Sigmoid colon (tissue), 7 donors: ENCODE measurements around the gene ELFN1. TPM values are rescaled to one million over a fixed set of nuclear protein-coding genes. Genes with fewer than 3 reads are reported as not detected.

Source experiments
- DNase-seq: peaks from one replicate; pipeline ENCODE4 v3.0.0-alpha.2; 2019
- H3K27ac ChIP-seq, 4 donors: fragments of 200-600 bp; sonication (generic); one replicate each; pipeline ENCODE4 v1.5.1; 2016 to 2019; ENCODE audit warnings: mild to moderate bottlenecking in 1 of 4
- H3K27me3 ChIP-seq, 3 donors: fragments of 200-600 bp; sonication (generic); one replicate each; pipeline ENCODE4 v1.5.1; 2019; ENCODE audit warnings: mild to moderate bottlenecking in 1 of 3
- H3K36me3 ChIP-seq, 4 donors: fragments of 200-600 bp; sonication (generic); one replicate each; pipeline ENCODE4 v1.5.1; 2016 to 2019
- H3K4me1 ChIP-seq, 4 donors: fragments of 200-600 bp; sonication (generic); one replicate each; pipeline ENCODE4 v1.5.1; 2017 to 2019
- H3K4me3 ChIP-seq, 4 donors: fragments of 200-600 bp; sonication (generic); one replicate each; pipeline ENCODE4 v1.5.1; 2017 to 2019; ENCODE audit warnings: mild to moderate bottlenecking in 2 of 4, moderate library complexity in 1 of 4
- H3K9me3 ChIP-seq, 4 donors: fragments of 200-600 bp in 3 of 4; sonication (generic) in 3 of 4; one replicate each; pipeline versions ENCODE4 v1.5.1 to v1.6.1; 2013 to 2019
- EP300 ChIP-seq, 4 donors: sonication (generic); formaldehyde crosslinking; IDR thresholded peaks; one replicate each; pipeline ENCODE4 v1.6.1; 2017; ENCODE audit warnings: antibody characterized with exemption in 4 of 4
- POLR2A ChIP-seq, 2 donors: fragments of 450-650 bp; IDR thresholded peaks; one replicate each; pipeline ENCODE4 v1.6.1; 2016; ENCODE audit warnings: antibody characterized with exemption in 2 of 2, mild to moderate bottlenecking in 2 of 2, moderate library complexity in 2 of 2
- POLR2AphosphoS5 ChIP-seq, 4 donors: sonication (generic); formaldehyde crosslinking; IDR thresholded peaks; one replicate each; pipeline ENCODE4 v1.6.1; 2017; ENCODE audit warnings: antibody characterized with exemption in 4 of 4
- WGBS, 2 donors: extraction: QIAGEN DNeasy Blood & Tissue Kit; methylation state at CpG; one replicate each; pipeline ENCODE4 v1.1.7; 2013; 5-methylcytosine and 5-hydroxymethylcytosine counted together
- intact Hi-C: fragments of 100-400 bp; cut with DNase I; formaldehyde crosslinking; loops from one replicate; pipeline ENCODE4 v1.15.1; 2023
- polyA plus RNA-seq, 3 donors: library from polyadenylated mRNA; stranded (reverse); fragments of 200-250 nt; gene quantifications; one replicate each; pipeline ENCODE4 v1.2.3, GENCODE V29; 2013
- total RNA-seq, 4 donors: library from RNA; depleted of rRNA; stranded (reverse); fragments of >200 nt; gene quantifications; one replicate each; pipeline ENCODE4 v1.1.0, GENCODE V29; 2016
- TF ChIP-seq, protein P1 (sequence below), 4 experiments: fragments of 450-650 bp in 3 of 4; fragments of 200-600 bp in 1 of 4; IDR thresholded peaks; one replicate each; pipeline ENCODE4 v1.5.1; 2016 to 2019; ENCODE audit warnings: antibody characterized with exemption in 4 of 4, mild to moderate bottlenecking in 3 of 4, moderate library complexity in 2 of 4
- donor health status: healthy with polysubstance abuse.
- donor health status: Bipolar disorder and iron deficiency.
- donor health status: healthy.

Gene ELFN1
- total RNA-seq, result under 1 TPM; 0.33 to 0.55 (median 0.45) TPM
- polyA plus RNA-seq, result under 1 TPM in 1 of 3 donors, not detected in 2; 0.83 TPM

DNA sequence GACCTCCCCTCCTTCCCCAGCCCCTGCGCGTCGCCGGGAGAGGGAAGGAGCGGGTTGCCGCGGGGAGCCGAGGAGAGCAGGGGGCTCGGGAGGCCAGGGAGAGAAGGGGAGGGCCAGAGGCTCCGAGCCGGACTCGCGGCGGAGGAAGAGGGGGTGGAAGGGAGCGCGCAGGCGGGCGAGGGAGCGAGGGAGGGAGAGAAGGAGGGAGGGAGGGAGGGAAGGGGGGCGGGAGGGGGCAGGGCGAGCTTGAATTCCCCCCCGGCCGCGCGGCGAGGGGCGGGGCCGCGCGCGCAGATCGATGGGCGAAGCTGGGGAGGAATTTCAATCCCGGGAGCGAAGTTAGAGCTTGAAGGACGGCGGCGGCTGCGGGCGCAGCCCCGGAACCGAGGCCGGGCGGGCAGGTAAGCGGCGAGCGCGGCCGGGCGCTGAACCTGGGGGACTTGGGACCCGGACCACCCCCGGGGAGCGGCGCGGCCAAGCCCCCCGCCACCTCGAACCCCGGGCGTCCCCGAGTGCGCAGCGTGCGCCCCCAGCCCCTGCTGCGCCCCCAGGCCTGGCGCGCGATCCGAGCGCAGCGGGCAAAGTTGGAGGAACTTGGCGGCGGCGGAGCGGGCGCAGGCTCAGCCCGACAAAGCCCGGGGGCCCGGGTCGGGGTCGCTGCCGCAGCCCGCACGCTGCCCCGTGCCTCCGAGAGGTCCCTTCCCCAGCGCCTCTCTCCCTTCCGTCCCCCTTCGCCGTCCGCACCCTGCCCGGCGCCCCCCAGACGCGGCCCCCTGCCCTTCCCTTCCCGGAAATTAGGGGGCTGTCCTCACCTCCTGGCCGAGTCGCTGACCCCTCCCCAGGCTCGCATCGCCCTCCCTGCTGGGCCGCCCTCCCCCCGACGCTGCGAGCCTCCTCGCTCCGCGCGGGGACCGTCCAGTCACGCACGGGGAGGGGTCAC, at the start of gene ELFN1:
Gene ELFN1, plus strand, starts transcription at position 324 of the 940 bp plus-strand sequence. CDS start 74,320 bp downstream, outside the sequence.
- Histone ChIP-seq H3K27me3 (peaks cover 64 to 98% (median 98%) of the 10 kb centered on the region in 3 donors), H3K27ac (no peak within 1 kb of the TSS), H3K9me3 (no peaks in the 10 kb centered on the region), H3K36me3 (no peaks in the 10 kb centered on the region), H3K4me3 (peak within 1 kb of the TSS in 3 of 4 donors; percentile 12 to 35 (median 31)), H3K4me1 (peaks cover 0 to 46% (median 44%) of the 10 kb centered on the region in 4 donors)
- intact Hi-C loops, result loop anchor here (5.0 kb wide), 1 partner anchor 677 kb away; no protein-coding TSS in a partner anchor
- peak; percentile 40 for DNase-seq
- 1 to 3% methylated on average over 109 to 110 of the region's 110 CpGs for WGBS, 2 donors
- TF ChIP-seq, protein P1, sequence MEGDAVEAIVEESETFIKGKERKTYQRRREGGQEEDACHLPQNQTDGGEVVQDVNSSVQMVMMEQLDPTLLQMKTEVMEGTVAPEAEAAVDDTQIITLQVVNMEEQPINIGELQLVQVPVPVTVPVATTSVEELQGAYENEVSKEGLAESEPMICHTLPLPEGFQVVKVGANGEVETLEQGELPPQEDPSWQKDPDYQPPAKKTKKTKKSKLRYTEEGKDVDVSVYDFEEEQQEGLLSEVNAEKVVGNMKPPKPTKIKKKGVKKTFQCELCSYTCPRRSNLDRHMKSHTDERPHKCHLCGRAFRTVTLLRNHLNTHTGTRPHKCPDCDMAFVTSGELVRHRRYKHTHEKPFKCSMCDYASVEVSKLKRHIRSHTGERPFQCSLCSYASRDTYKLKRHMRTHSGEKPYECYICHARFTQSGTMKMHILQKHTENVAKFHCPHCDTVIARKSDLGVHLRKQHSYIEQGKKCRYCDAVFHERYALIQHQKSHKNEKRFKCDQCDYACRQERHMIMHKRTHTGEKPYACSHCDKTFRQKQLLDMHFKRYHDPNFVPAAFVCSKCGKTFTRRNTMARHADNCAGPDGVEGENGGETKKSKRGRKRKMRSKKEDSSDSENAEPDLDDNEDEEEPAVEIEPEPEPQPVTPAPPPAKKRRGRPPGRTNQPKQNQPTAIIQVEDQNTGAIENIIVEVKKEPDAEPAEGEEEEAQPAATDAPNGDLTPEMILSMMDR (IDR thresholded peaks at IDR 0.05), result no peak
- no peak for TF ChIP-seq POLR2AphosphoS5 (IDR thresholded peaks at IDR 0.05)
- no peak for TF ChIP-seq EP300 (IDR thresholded peaks at IDR 0.05)

DNA sequence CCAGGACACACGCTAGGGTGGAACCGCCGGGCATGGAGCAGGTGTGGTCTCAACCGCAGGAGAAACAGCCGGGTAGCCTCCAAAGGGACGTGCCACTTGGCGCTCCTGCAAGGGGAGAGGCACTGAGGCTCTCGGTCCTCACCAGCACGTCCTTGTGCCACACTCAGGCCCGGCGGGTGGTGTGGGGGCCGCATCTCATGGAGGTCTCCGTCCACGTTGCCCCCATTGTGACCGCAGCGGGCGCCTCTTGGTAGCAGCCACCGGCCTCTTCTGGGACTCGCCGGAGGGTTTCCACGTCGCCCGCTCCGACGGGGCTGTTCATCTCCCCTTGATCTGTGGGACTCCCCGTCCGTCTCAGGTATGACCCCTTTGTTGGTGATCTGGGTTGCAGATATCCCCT, 49.2 kb upstream of the ELFN1 start:
- 88 to 89% methylated on average over 27 of the region's 27 CpGs for WGBS, 2 donors
- no peaks in the 10 kb centered on the region for H3K4me1 ChIP-seq
- no peak for DNase-seq
- intact Hi-C loops, result no loop called here
- peaks cover 0 to 5% (median 0%) of the 10 kb centered on the region in 3 donors for H3K27me3 ChIP-seq
- no peaks in the 10 kb centered on the region for H3K36me3 ChIP-seq
- H3K27ac ChIP-seq, result no peak overlapping the region
- TF ChIP-seq EP300 (IDR thresholded peaks at IDR 0.05), result no peak
- no peak overlapping the region for H3K4me3 ChIP-seq
- H3K9me3 ChIP-seq, result no peaks in the 10 kb centered on the region

DNA sequence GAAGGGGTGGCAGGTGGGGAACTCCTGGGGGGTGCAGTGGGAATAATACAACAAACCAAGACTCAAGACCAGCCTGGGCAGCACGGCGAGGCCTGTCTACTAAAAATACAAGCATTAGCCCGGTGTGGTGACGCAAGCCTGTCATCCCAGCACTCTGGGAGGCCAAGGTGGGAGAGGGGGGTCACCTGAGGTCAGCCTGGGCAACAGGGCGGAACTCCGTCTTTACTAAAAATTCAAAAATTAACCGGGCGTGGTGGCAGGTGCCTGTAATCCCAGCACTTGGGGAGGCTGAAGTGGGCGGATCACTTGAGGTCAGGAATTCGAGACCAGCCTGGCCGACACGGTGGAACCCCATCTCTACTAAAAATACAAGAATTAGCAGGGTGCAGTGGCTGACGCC, 48.4 kb upstream of the ELFN1 start:
- Histone ChIP-seq H3K4me3 (no peak overlapping the region), H3K27ac (no peak overlapping the region), H3K36me3 (no peaks in the 10 kb centered on the region), H3K4me1 (no peaks in the 10 kb centered on the region), H3K9me3 (no peaks in the 10 kb centered on the region), H3K27me3 (peaks cover 0 to 5% (median 0%) of the 10 kb centered on the region in 3 donors)
- intact Hi-C loops, result no loop called here
- DNase-seq, result no peak
- 90% methylated on average over 13 of the region's 13 CpGs for WGBS, 2 donors
- TF ChIP-seq, protein P1 (IDR thresholded peaks at IDR 0.05), result no peak
- TF ChIP-seq POLR2A (IDR thresholded peaks at IDR 0.05), result no peak
- no peak for TF ChIP-seq POLR2AphosphoS5 (IDR thresholded peaks at IDR 0.05)
- TF ChIP-seq EP300 (IDR thresholded peaks at IDR 0.05), result no peak

DNA sequence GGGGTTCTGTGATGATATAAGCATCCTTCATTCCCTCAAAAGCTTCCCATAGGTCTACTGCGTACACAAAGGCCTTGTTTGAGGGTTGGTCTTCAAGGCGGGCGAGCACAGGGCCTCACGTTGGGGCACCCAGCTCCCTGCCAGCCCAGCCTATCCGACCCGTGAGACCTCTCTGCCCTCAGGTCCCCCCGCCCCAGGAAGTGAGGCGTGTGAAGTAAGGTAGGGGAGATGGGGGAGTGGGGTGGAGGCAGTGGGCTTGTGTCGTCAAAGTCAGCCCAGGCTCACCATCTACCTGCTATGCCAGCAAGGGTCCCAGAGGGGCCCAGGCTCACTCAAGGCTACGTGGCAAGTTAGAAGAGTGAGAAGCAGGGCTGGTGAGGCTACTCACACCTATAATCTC, 47.6 kb upstream of the ELFN1 start:
- Histone ChIP-seq H3K4me3 (no peak overlapping the region), H3K27me3 (peaks cover 0 to 5% (median 0%) of the 10 kb centered on the region in 3 donors), H3K9me3 (no peaks in the 10 kb centered on the region), H3K27ac (no peak overlapping the region), H3K36me3 (no peaks in the 10 kb centered on the region), H3K4me1 (no peaks in the 10 kb centered on the region)
- intact Hi-C loops, result no loop called here
- no peak for DNase-seq
- TF ChIP-seq EP300 (IDR thresholded peaks at IDR 0.05) (no peak), POLR2AphosphoS5 (IDR thresholded peaks at IDR 0.05) (no peak), POLR2A (IDR thresholded peaks at IDR 0.05) (no peak)
- TF ChIP-seq, protein P1 (IDR thresholded peaks at IDR 0.05), result no peak
- 81 to 83% methylated on average over 10 of the region's 10 CpGs for WGBS, 2 donors

DNA sequence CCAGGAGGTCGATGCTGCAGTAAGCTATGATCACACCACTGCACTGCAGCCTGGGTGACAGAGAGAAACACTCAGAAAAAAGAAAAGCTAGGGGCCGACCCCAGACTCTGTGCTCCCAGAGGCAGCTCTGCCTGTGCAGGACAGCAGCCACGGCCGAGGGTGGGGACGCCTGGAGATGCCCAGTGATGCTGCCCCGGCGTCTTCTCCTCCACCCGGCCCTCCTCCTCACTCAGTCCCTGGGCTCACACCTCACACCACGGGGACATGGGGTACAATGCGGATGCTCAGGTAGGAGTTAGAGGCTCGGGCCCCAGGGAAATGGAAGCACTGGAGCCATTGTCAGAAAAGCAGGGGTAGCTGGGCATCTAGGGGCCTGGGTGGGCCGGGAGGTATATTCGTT, 46.3 kb upstream of the ELFN1 start:
- 74 to 87% methylated on average over 13 of the region's 13 CpGs for WGBS, 2 donors

More for the DNA sequence above, 46.3 kb upstream of the ELFN1 start:
- no peaks in the 10 kb centered on the region for H3K36me3 ChIP-seq
- H3K4me1 ChIP-seq, result no peaks in the 10 kb centered on the region
- DNase-seq, result no peak
- H3K4me3 ChIP-seq, result no peak overlapping the region
- TF ChIP-seq, protein P1 (IDR thresholded peaks at IDR 0.05), result no peak
- TF ChIP-seq EP300 (IDR thresholded peaks at IDR 0.05) (no peak), POLR2A (IDR thresholded peaks at IDR 0.05) (no peak), POLR2AphosphoS5 (IDR thresholded peaks at IDR 0.05) (no peak)
- H3K27ac ChIP-seq, result no peak overlapping the region
- H3K27me3 ChIP-seq, result peaks cover 0 to 5% (median 0%) of the 10 kb centered on the region in 3 donors
- intact Hi-C loops, result no loop called here
- H3K9me3 ChIP-seq, result no peaks in the 10 kb centered on the region
